Left lung (tissue), 10 donors: ENCODE data around the gene TMPRSS5. TPM values are rescaled to one million over a fixed set of nuclear protein-coding genes. Genes with fewer than 3 reads are reported as not detected.

Experiments
- ATAC-seq: fragments of 200-7000 bp; cut with Tn5 transposase; one replicate; pipeline ENCODE4 v1.9.1; 2020; ENCODE audit warnings: moderate library complexity
- DNase-seq, 4 donors: peaks; one replicate each; pipeline ENCODE4 v3.0.0-alpha.2; 2013 to 2020
- H3K27ac ChIP-seq, 2 donors: fragments of 200-600 bp; sonication (generic) in 1 of 2; one replicate each; pipeline versions ENCODE4 v1.5.0 to v1.8.0; 2020 to 2021
- H3K27me3 ChIP-seq, 2 donors: fragments of 200-600 bp; sonication (generic) in 1 of 2; one replicate each; pipeline versions ENCODE4 v1.5.0 to v1.8.0; 2020 to 2021
- H3K36me3 ChIP-seq, 2 donors: fragments of 200-600 bp; sonication (generic) in 1 of 2; one replicate each; pipeline versions ENCODE4 v1.5.0 to v1.8.0; 2020 to 2021
- H3K4me1 ChIP-seq, 2 donors: fragments of 200-600 bp; one replicate each; pipeline ENCODE4 v1.8.0; 2021
- H3K4me3 ChIP-seq, 2 donors: fragments of 200-600 bp; sonication (generic) in 1 of 2; one replicate each; pipeline versions ENCODE4 v1.5.0 to v1.8.0; 2020 to 2021; ENCODE audit warnings: mild to moderate bottlenecking in 1 of 2
- H3K9me3 ChIP-seq, 2 donors: fragments of 200-600 bp; sonication (generic) in 1 of 2; one replicate each; pipeline versions ENCODE4 v1.5.0 to v1.8.0; 2020 to 2021
- intact Hi-C, 2 donors: fragments of 100-400 bp; cut with DNase I; formaldehyde crosslinking; loops; one replicate each; pipeline versions ENCODE4 v1.11.2 to v1.14.2; 2022
- polyA plus RNA-seq, 6 donors: library from polyadenylated mRNA; unstranded; fragments of 120-200 nt; gene quantifications; one replicate each; pipeline ENCODE4 v1.2.1, GENCODE V29; 2013; ENCODE audit not compliant: insufficient read length in 6 of 6
- total RNA-seq, 2 donors: library from RNA; stranded (reverse); fragmentation: NEBNext Ultra II Directional; extraction: Animal tissue kit (Norgen Biotek cat#: 25700); gene quantifications; one replicate each; pipeline ENCODE4 v1.2.1, GENCODE V29; 2021
- TF ChIP-seq, protein P1 (sequence below), 2 donors: fragments of 200-600 bp; sonication (generic) in 1 of 2; IDR thresholded peaks; one replicate each; pipeline versions ENCODE4 v1.5.0 to v1.8.0; 2021; ENCODE audit warnings: antibody characterized with exemption in 2 of 2
- donor health status: DM: no; HTN: yes; CAD: no.
- donor health status: DM: no; HTN: no; CAD: no.

TMPRSS5 gene
- total and polyA plus RNA-seq, 8 donors, result 0.23 to 2.3 (median 1.4) TPM

DNA sequence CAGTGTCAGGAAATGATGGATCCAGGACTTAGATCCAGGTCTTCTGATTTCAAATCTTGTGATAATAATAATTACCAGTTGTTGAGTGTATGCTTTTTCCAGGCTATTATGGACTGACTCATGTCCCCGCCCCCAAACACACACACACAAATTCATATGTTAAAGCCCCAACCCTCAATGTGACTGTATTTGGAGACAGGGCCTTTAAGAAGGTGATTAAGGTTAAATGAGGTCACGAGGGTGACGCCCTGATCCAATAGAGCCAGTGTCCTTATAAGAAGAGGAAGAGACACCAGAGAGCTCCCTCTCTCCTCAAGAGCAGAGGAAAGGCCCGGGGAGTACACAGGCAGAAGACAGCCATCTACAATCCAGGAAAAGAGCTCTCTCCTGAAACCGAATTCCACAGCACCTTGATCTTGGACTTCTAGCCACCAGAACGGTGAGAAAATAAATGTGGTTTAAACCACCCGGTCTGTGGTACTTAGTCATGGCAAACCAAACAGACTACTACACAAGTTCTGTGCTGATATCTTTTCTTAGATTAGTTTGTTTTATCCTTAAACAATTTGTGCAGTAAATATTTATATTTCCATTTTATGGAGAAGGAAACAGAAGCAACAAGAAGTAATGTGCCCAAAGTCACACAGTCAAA lies 8.2 kb downstream of the TMPRSS5 start:
- H3K27me3 ChIP-seq, result no peaks in the 10 kb centered on the region
- DNase-seq (no peak), ATAC-seq (no peak)
- H3K36me3 ChIP-seq, result no peaks in the 10 kb centered on the region
- no peaks in the 10 kb centered on the region for H3K9me3 ChIP-seq
- TF ChIP-seq, protein P1, sequence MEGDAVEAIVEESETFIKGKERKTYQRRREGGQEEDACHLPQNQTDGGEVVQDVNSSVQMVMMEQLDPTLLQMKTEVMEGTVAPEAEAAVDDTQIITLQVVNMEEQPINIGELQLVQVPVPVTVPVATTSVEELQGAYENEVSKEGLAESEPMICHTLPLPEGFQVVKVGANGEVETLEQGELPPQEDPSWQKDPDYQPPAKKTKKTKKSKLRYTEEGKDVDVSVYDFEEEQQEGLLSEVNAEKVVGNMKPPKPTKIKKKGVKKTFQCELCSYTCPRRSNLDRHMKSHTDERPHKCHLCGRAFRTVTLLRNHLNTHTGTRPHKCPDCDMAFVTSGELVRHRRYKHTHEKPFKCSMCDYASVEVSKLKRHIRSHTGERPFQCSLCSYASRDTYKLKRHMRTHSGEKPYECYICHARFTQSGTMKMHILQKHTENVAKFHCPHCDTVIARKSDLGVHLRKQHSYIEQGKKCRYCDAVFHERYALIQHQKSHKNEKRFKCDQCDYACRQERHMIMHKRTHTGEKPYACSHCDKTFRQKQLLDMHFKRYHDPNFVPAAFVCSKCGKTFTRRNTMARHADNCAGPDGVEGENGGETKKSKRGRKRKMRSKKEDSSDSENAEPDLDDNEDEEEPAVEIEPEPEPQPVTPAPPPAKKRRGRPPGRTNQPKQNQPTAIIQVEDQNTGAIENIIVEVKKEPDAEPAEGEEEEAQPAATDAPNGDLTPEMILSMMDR (IDR thresholded peaks at IDR 0.05), result no peak
- no peaks in the 10 kb centered on the region for H3K4me1 ChIP-seq
- H3K4me3 ChIP-seq, result no peak overlapping the region
- intact Hi-C loops, result no loop called here
- H3K27ac ChIP-seq, result no peak overlapping the region

DNA sequence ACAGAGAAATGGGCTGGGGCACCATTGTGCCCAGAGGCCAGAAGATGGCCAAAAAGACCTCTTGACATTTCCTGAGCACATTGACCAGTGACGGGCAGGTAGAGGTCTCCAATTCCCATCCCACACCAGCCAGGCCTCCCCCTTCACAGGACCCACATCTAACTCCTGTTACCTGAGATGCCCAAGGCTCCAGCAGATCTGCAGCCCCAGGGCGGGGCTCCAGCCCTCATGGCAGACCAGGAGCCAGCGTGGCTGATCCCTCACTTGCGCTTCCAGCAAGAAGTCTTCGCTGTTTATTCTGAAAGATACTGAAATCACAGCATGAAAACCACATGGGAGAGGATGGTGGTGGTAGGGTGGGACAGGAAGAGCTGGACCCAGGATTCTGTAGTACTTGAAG lies 9.0 kb downstream of the TMPRSS5 start:
- no peak for DNase-seq
- ATAC-seq, result no peak
- intact Hi-C loops, result no loop called here

DNA sequence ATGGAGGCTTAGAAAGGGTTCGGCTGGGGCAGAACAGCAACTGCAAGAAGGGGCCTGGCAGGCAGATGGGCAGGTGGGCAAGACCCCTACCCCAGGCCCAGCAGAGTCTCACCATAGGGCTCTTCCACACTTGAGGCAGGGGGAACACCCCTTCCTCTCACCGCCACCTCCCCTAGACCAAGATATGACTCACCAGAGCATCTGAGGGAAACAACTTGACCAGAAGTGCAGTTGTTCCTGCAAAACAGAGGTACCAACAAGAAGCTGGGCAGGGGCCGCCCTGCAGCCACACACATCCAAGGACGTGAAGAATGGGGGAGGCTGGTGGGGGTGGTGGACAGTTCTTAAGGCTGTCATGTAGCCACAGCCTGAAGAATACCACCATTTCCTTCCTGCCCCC lies 10.9 kb downstream of the TMPRSS5 start:
- Histone ChIP-seq H3K4me1 (no peaks in the 10 kb centered on the region), H3K27ac (no peak overlapping the region), H3K36me3 (no peaks in the 10 kb centered on the region), H3K27me3 (no peaks in the 10 kb centered on the region), H3K4me3 (no peak overlapping the region), H3K9me3 (no peaks in the 10 kb centered on the region)
- TF ChIP-seq, protein P1 (IDR thresholded peaks at IDR 0.05), result no peak
- ATAC-seq (no peak), DNase-seq (no peak)
- intact Hi-C loops, result no loop called here

More for the DNA sequence above, 9.0 kb downstream of the TMPRSS5 start:
- Histone ChIP-seq H3K27me3 (no peaks in the 10 kb centered on the region), H3K9me3 (no peaks in the 10 kb centered on the region), H3K4me1 (no peaks in the 10 kb centered on the region), H3K4me3 (no peak overlapping the region), H3K36me3 (no peaks in the 10 kb centered on the region), H3K27ac (no peak overlapping the region)
- TF ChIP-seq, protein P1 (IDR thresholded peaks at IDR 0.05), result no peak

DNA sequence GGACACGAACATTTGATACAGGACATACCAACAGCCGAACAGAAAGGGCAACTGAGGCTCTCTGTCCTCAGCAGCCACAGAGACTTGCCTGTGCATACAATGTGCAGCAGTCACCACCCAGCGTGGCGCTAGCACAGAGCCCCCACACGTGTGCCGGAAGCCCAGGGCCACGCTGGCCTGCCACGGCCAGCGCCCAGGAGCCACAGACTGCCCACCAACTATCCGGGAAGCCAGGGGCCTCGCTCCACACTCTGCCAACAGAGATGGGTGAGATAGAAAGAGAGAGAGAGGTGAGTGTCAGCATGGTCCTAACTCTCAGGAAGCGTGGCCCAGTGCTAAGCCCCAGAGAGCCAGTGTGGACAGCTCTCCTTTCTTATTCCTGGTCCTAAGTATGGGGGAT lies 11.7 kb downstream of the TMPRSS5 start:
- Histone ChIP-seq H3K4me1 (no peaks in the 10 kb centered on the region), H3K9me3 (no peaks in the 10 kb centered on the region), H3K27ac (no peak overlapping the region), H3K4me3 (no peak overlapping the region), H3K27me3 (no peaks in the 10 kb centered on the region), H3K36me3 (no peaks in the 10 kb centered on the region)
- intact Hi-C loops, result no loop called here
- TF ChIP-seq, protein P1 (IDR thresholded peaks at IDR 0.05), result no peak
- DNase-seq (no peak), ATAC-seq (no peak)

DNA sequence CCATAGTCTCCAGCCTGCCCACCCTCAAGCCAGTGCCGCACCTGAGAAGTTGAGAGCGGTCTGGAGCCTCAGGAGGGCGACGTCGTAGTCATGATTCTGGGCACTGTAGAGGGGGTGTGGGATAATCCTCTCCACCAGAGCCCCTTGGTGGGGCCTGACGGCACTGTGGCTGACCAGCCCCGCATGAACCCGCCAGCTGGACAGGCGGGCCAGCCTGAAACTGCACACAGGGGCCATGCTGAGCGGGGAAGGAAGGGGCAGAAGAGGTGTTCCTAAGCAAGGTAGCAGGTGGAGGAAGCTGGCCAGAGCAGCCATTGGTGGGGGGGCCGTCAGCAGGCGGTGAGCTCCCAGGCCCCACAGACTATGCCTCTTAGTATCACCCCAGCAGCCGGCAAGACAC lies 13.1 kb downstream of the TMPRSS5 start:
- intact Hi-C loops, result no loop called here
- no peaks in the 10 kb centered on the region for H3K27me3 ChIP-seq

More for the DNA sequence above, 13.1 kb downstream of the TMPRSS5 start:
- Histone ChIP-seq H3K4me3 (no peak overlapping the region), H3K27ac (no peak overlapping the region), H3K9me3 (no peaks in the 10 kb centered on the region), H3K4me1 (no peaks in the 10 kb centered on the region), H3K36me3 (no peaks in the 10 kb centered on the region)
- DNase-seq (no peak), ATAC-seq (no peak)
- TF ChIP-seq, protein P1 (IDR thresholded peaks at IDR 0.05), result no peak
